ENCODE results near the gene DAND5. TPM values are rescaled to one million over a fixed set of nuclear protein-coding genes. Genes with fewer than 3 reads are reported as not detected.

The DAND5 gene
- total and polyA plus RNA-seq, 2 of the 13 experiments (the other 11 are each of a cell fraction or from before 2014, with no cell fraction given): 0.04 TPM; not detected in 1

- H3K4me3 ChIP-seq (replicated peaks in 1 of 3; ENCODE audit: insufficient read depth in 1 of 3, low read depth in 2 of 3, low read length in 3 of 3): no peak overlapping the region
Observed at GRCh38 chr19:12990431-12990830, 21.1 kb downstream of the DAND5 start.

GRCh38 chr19:12990853-12991252 lies 21.5 kb downstream of the DAND5 start:
- Histone ChIP-seq H4K20me1 (ENCODE audit: insufficient read depth, low read length) (no peaks in the 10 kb centered on the region), H3K27ac (ENCODE audit: extremely low read length, insufficient read depth, low read length) (no peak overlapping the region), H3K4me3 (replicated peaks in 1 of 3; ENCODE audit: insufficient read depth in 1 of 3, low read depth in 2 of 3, low read length in 3 of 3) (no peak overlapping the region), H3K79me2 (ENCODE audit: insufficient read depth, low read length) (no peaks in the 10 kb centered on the region), H2AFZ (ENCODE audit: low read length) (no peak overlapping the region), H3K36me3 (replicated peaks in 1 of 2; ENCODE audit: control insufficient read depth in 1 of 2, insufficient read depth in 2 of 2, low read length in 2 of 2) (no peaks in the 10 kb centered on the region), H3K27me3 (ENCODE audit: control insufficient read depth in 1 of 2, insufficient read depth in 2 of 2, low read length in 2 of 2) (no peaks in the 10 kb centered on the region), H3K9me3 (ENCODE audit: low read length) (no peaks in the 10 kb centered on the region), H3K9ac (ENCODE audit: insufficient read depth, low read depth, low read length) (no peak overlapping the region), H3K4me1 (ENCODE audit: insufficient read depth, low read length) (peaks cover 40% of the 10 kb centered on the region), H3K4me2 (ENCODE audit: low read depth, low read length) (no peak overlapping the region)
- DNase-seq (ENCODE audit: low spot score) (no peak), ATAC-seq (no peak), FAIRE-seq (no peak)
- TF ChIP-seq ATRX (CRISPR knock-in tag; IDR thresholded peaks at IDR 0.05; ENCODE audit: borderline replicate concordance) (no peak), TFDP1 (CRISPR knock-in tag; IDR thresholded peaks at IDR 0.05; ENCODE audit: borderline replicate concordance) (no peak), RBAK (CRISPR knock-in tag; IDR thresholded peaks at IDR 0.05) (no peak), FOXM1 (CRISPR knock-in tag; IDR thresholded peaks at IDR 0.05) (no peak), CENPBD1 (CRISPR knock-in tag; IDR thresholded peaks at IDR 0.05; ENCODE audit: borderline replicate concordance, low read depth) (no peak), ATF3 (CRISPR knock-in tag; IDR thresholded peaks at IDR 0.05) (no peak), NFIB (CRISPR knock-in tag; IDR thresholded peaks at IDR 0.05; ENCODE audit: borderline replicate concordance) (no peak), SIN3B (IDR thresholded peaks at IDR 0.05; ENCODE audit: low read length) (no peak)
- BruUV-seq (replicated peaks): no TSS peak
- ChIA-PET CTCF (ENCODE audit: low intra/inter-chr PET ratio, low total read pairs) (no interaction called here), POLR2A (no interaction called here)
- WGBS (ENCODE audit: low lambda C conversion rate): 67% methylated on average over 3 of the region's 3 CpGs
- in situ Hi-C loops (cut with HindIII; ENCODE audit: extremely low pct_ligation_motif_present, low pct_unique_long_range_greater_than_20kb) (no loop called here), intact Hi-C loops (cut with micrococcal nuclease; ENCODE audit: unreplicated experiment) (no loop called here)

More at GRCh38 chr19:12990431-12990830, 21.1 kb downstream of the DAND5 start:
- DNase-seq (ENCODE audit: low spot score): no peak
- in situ Hi-C loops (cut with HindIII; ENCODE audit: extremely low pct_ligation_motif_present, low pct_unique_long_range_greater_than_20kb): no loop called here
- WGBS (ENCODE audit: low lambda C conversion rate): 61% methylated on average over 22 of the region's 22 CpGs
- ChIA-PET POLR2A (no interaction called here), CTCF (ENCODE audit: low intra/inter-chr PET ratio, low total read pairs) (no interaction called here)
- no peak for ATAC-seq
- no TSS peak for BruUV-seq (replicated peaks)
- no peaks in the 10 kb centered on the region for H4K20me1 ChIP-seq (ENCODE audit: insufficient read depth, low read length)
- H3K27me3 ChIP-seq (ENCODE audit: control insufficient read depth in 1 of 2, insufficient read depth in 2 of 2, low read length in 2 of 2): no peaks in the 10 kb centered on the region
- no peak for FAIRE-seq
- intact Hi-C loops (cut with micrococcal nuclease; ENCODE audit: unreplicated experiment): no loop called here
- peaks cover 44% of the 10 kb centered on the region for H3K4me1 ChIP-seq (ENCODE audit: insufficient read depth, low read length)
- no peak overlapping the region for H3K4me2 ChIP-seq (ENCODE audit: low read depth, low read length)
- no peak overlapping the region for H2AFZ ChIP-seq (ENCODE audit: low read length)
- H3K9me3 ChIP-seq (ENCODE audit: low read length): no peaks in the 10 kb centered on the region
- no peak overlapping the region for H3K27ac ChIP-seq (ENCODE audit: extremely low read length, insufficient read depth, low read length)
- no peaks in the 10 kb centered on the region for H3K79me2 ChIP-seq (ENCODE audit: insufficient read depth, low read length)
- no peaks in the 10 kb centered on the region for H3K36me3 ChIP-seq (replicated peaks in 1 of 2; ENCODE audit: control insufficient read depth in 1 of 2, insufficient read depth in 2 of 2, low read length in 2 of 2)
- no peak for TF ChIP-seq ZNF232 (CRISPR knock-in tag; IDR thresholded peaks at IDR 0.05; ENCODE audit: borderline replicate concordance)
- TF ChIP-seq XRCC5 (optimal IDR thresholded peaks at IDR 0.05; ENCODE audit: low read length): no peak
- no peak for TF ChIP-seq NCOA1 (CRISPR knock-in tag; IDR thresholded peaks at IDR 0.05)
- no peak for TF ChIP-seq PLRG1 (conservative IDR thresholded peaks at IDR 0.05)
- TF ChIP-seq IRF9 (CRISPR knock-in tag; IDR thresholded peaks at IDR 0.05; ENCODE audit: borderline replicate concordance): no peak
- TF ChIP-seq SP1 (IDR thresholded peaks at IDR 0.05): no peak
- no peak for TF ChIP-seq SP1 (CRISPR knock-in tag; IDR thresholded peaks at IDR 0.05)
- no peak for TF ChIP-seq ZNF614 (CRISPR knock-in tag; IDR thresholded peaks at IDR 0.05; ENCODE audit: borderline replicate concordance)
- no peak for TF ChIP-seq GTF3A (CRISPR knock-in tag; conservative IDR thresholded peaks at IDR 0.05)
- H3K9ac ChIP-seq (ENCODE audit: insufficient read depth, low read depth, low read length): no peak overlapping the region

Measured in HepG2 (cell line).